ENCODE data around the gene EPHA3.

EPHA3 gene

GRCh38 chr3:89107461-89108290 is at the start of gene EPHA3:
Gene EPHA3 (plus strand): TSS chr3:89107621. CDS start chr3:89107749, 128 bp downstream.
- peak in 1 of 2 donors; percentile 34 for DNase-seq

GRCh38 chr3:89058371-89058770 is 49.0 kb upstream of the EPHA3 start:
- no peak for DNase-seq

- no peak for DNase-seq
These were observed 48.1 kb upstream of the EPHA3 start for GRCh38 chr3:89059211-89059925.

GRCh38 chr3:89061259-89061658 is 46.2 kb upstream of the EPHA3 start:
- no peak for DNase-seq

- no peak for DNase-seq
These were observed 39.7 kb upstream of the EPHA3 start for GRCh38 chr3:89067736-89068135.

GRCh38 chr3:89072642-89073041 is 34.8 kb upstream of the EPHA3 start:
- no peak for DNase-seq

- no peak for DNase-seq
These were observed 27.5 kb upstream of the EPHA3 start for GRCh38 chr3:89079944-89080343.

GRCh38 chr3:89087851-89088250 is 19.6 kb upstream of the EPHA3 start:
- DNase-seq, result no peak

- DNase-seq, result no peak
These were observed 9.2 kb upstream of the EPHA3 start for GRCh38 chr3:89098173-89098572.

GRCh38 chr3:89098964-89099585 is 8.3 kb upstream of the EPHA3 start:
- DNase-seq, result peak in 1 of 2 donors; percentile 13

GRCh38 chr3:89101251-89101650 is 6.2 kb upstream of the EPHA3 start:
- no peak for DNase-seq

GRCh38 chr3:89101921-89102320 is 5.5 kb upstream of the EPHA3 start:
- DNase-seq, result no peak

GRCh38 chr3:89104499-89104898 is 2.9 kb upstream of the EPHA3 start:
- no peak for DNase-seq

- DNase-seq, result no peak
These were observed 1.9 kb upstream of the EPHA3 start for GRCh38 chr3:89105503-89105902.

GRCh38 chr3:89108291-89108550 is 800 bp downstream of the EPHA3 start:
- DNase-seq, result no peak

GRCh38 chr3:89113344-89113743 is 5.9 kb downstream of the EPHA3 start:
- no peak for DNase-seq

- DNase-seq, result peak in 1 of 2 donors; percentile 17
These were observed 6.7 kb downstream of the EPHA3 start for GRCh38 chr3:89113893-89114840.

- DNase-seq, result no peak
These were observed 7.4 kb downstream of the EPHA3 start for GRCh38 chr3:89114841-89115223.

GRCh38 chr3:89116476-89116875 is 9.1 kb downstream of the EPHA3 start:
- no peak for DNase-seq

GRCh38 chr3:89138048-89138447 is 30.6 kb downstream of the EPHA3 start:
- DNase-seq, result no peak

GRCh38 chr3:89139870-89140269 is 32.4 kb downstream of the EPHA3 start:
- no peak for DNase-seq

GRCh38 chr3:89144080-89144479 is 36.7 kb downstream of the EPHA3 start:
- no peak for DNase-seq

GRCh38 chr3:89145995-89146394 is 38.6 kb downstream of the EPHA3 start:
- no peak for DNase-seq

All from stimulated activated CD4-positive, alpha-beta T cell treated with anti-CD3 and anti-CD28 coated beads, Interleukin-2, amount 100 ng/mL, for 48 hours (primary cell).